Dendritic cell treated with granulocyte-macrophage colony-stimulating factor and Interleukin-4, amounts not matched to agents 40 ng/mL and 50 ng/mL, for 4 days (primary cell): Measurements from ENCODE around the gene C1S.
A peak's percentile ranks its signal among the peaks of the same experiment; 100 is the strongest.

Experiments
- H3K27ac Mint-ChIP-seq: one replicate; pipeline ENCODE4 v1.8.0; 2022; ENCODE audit warnings: mild to moderate bottlenecking, mixed read lengths
- H3K27me3 Mint-ChIP-seq: one replicate; pipeline ENCODE4 v1.8.0; 2022; ENCODE audit warnings: mild to moderate bottlenecking, mixed read lengths
- H3K36me3 Mint-ChIP-seq: one replicate; pipeline ENCODE4 v1.8.0; 2022; ENCODE audit warnings: low read depth, mixed read lengths
- H3K4me1 Mint-ChIP-seq: one replicate; pipeline ENCODE4 v1.8.0; 2022; ENCODE audit warnings: low read depth, mixed read lengths
- H3K4me3 Mint-ChIP-seq: one replicate; pipeline ENCODE4 v1.8.0; 2022; ENCODE audit warnings: mild to moderate bottlenecking, moderate library complexity, mixed read lengths
- H3K9me3 Mint-ChIP-seq: one replicate; pipeline ENCODE4 v1.8.0; 2022; ENCODE audit warnings: mixed read lengths
- intact Hi-C: fragments of 100-400 bp; cut with micrococcal nuclease; formaldehyde crosslinking; loops from one replicate; pipeline ENCODE4 v1.15.0; 2022

C1S gene

GRCh38 chr12:7073946-7074345, 13.4 kb downstream of the C1S start:
- peaks cover 7% of the 10 kb centered on the region for H3K4me1 Mint-ChIP-seq
- no peak overlapping the region for H3K27ac Mint-ChIP-seq
- intact Hi-C loops = no loop called here
- peaks cover 19% of the 10 kb centered on the region for H3K27me3 Mint-ChIP-seq
- no peaks in the 10 kb centered on the region for H3K36me3 Mint-ChIP-seq
- no peaks in the 10 kb centered on the region for H3K9me3 Mint-ChIP-seq
- H3K4me3 Mint-ChIP-seq = no peak overlapping the region

DNA sequence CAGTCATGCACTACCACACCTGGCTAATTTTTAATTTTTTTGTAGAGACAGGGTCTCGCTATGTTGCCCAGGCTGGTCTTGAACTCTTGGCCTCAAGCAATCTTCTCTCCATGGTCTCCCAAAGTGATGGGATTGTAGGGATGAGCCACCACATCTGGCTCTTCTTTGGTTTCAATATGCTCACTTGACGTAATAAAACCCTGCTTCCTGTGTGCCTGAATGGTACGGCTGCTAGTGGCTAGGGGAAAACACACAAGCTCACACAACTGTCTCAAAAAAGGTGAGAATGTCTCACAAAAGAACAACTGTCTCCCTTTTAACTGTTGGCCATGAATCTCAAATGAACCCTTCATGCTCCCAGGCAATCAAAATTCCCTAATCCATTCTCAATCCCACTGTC, 15.0 kb downstream of the C1S start:
- peaks cover 19% of the 10 kb centered on the region for H3K27me3 Mint-ChIP-seq
- H3K36me3 Mint-ChIP-seq = no peaks in the 10 kb centered on the region
- H3K4me3 Mint-ChIP-seq = no peak overlapping the region
- H3K9me3 Mint-ChIP-seq = no peaks in the 10 kb centered on the region
- H3K4me1 Mint-ChIP-seq = peaks cover 7% of the 10 kb centered on the region
- intact Hi-C loops = no loop called here
- no peak overlapping the region for H3K27ac Mint-ChIP-seq

GRCh38 chr12:7075939-7076338, 15.4 kb downstream of the C1S start:
- H3K27ac Mint-ChIP-seq = no peak overlapping the region
- no peak overlapping the region for H3K4me3 Mint-ChIP-seq
- H3K27me3 Mint-ChIP-seq = peaks cover 19% of the 10 kb centered on the region
- H3K36me3 Mint-ChIP-seq = no peaks in the 10 kb centered on the region
- H3K9me3 Mint-ChIP-seq = no peaks in the 10 kb centered on the region
- intact Hi-C loops = no loop called here
- peaks cover 7% of the 10 kb centered on the region for H3K4me1 Mint-ChIP-seq

- no peak overlapping the region for H3K27ac Mint-ChIP-seq
- H3K27me3 Mint-ChIP-seq = peaks cover 19% of the 10 kb centered on the region
- intact Hi-C loops = no loop called here
- H3K9me3 Mint-ChIP-seq = no peaks in the 10 kb centered on the region
- H3K4me3 Mint-ChIP-seq = no peak overlapping the region
- peaks cover 7% of the 10 kb centered on the region for H3K4me1 Mint-ChIP-seq
- H3K36me3 Mint-ChIP-seq = no peaks in the 10 kb centered on the region
Observed at GRCh38 chr12:7076493-7076892, 16.0 kb downstream of the C1S start.

- no peaks in the 10 kb centered on the region for H3K36me3 Mint-ChIP-seq
- no peak overlapping the region for H3K27ac Mint-ChIP-seq
- intact Hi-C loops = no loop called here
Observed at GRCh38 chr12:7078163-7078562, 17.6 kb downstream of the C1S start.

GRCh38 chr12:7079826-7080125, 19.3 kb downstream of the C1S start:
- Mint-ChIP-seq H3K27me3 (peaks cover 11% of the 10 kb centered on the region), H3K4me3 (no peak overlapping the region), H3K4me1 (peaks cover 7% of the 10 kb centered on the region), H3K9me3 (peaks cover 9% of the 10 kb centered on the region), H3K36me3 (no peaks in the 10 kb centered on the region), H3K27ac (no peak overlapping the region)
- intact Hi-C loops = no loop called here

More at GRCh38 chr12:7078163-7078562, 17.6 kb downstream of the C1S start:
- Mint-ChIP-seq H3K4me1 (peaks cover 7% of the 10 kb centered on the region), H3K4me3 (no peak overlapping the region), H3K9me3 (peaks cover 4% of the 10 kb centered on the region), H3K27me3 (peaks cover 16% of the 10 kb centered on the region)

- Mint-ChIP-seq H3K27ac (no peak overlapping the region), H3K36me3 (no peaks in the 10 kb centered on the region)
- intact Hi-C loops = no loop called here
Observed at GRCh38 chr12:7081037-7081436, 20.5 kb downstream of the C1S start.

GRCh38 chr12:7083125-7083524, 22.6 kb downstream of the C1S start:
- H3K4me1 Mint-ChIP-seq = no peaks in the 10 kb centered on the region
- peaks cover 9% of the 10 kb centered on the region for H3K9me3 Mint-ChIP-seq
- H3K27ac Mint-ChIP-seq = no peak overlapping the region
- no peaks in the 10 kb centered on the region for H3K36me3 Mint-ChIP-seq
- no peak overlapping the region for H3K4me3 Mint-ChIP-seq
- peaks cover 8% of the 10 kb centered on the region for H3K27me3 Mint-ChIP-seq
- intact Hi-C loops = no loop called here

More at GRCh38 chr12:7081037-7081436, 20.5 kb downstream of the C1S start:
- Mint-ChIP-seq H3K9me3 (peaks cover 9% of the 10 kb centered on the region), H3K4me1 (peaks cover 3% of the 10 kb centered on the region), H3K27me3 (peaks cover 3% of the 10 kb centered on the region), H3K4me3 (no peak overlapping the region)

DNA sequence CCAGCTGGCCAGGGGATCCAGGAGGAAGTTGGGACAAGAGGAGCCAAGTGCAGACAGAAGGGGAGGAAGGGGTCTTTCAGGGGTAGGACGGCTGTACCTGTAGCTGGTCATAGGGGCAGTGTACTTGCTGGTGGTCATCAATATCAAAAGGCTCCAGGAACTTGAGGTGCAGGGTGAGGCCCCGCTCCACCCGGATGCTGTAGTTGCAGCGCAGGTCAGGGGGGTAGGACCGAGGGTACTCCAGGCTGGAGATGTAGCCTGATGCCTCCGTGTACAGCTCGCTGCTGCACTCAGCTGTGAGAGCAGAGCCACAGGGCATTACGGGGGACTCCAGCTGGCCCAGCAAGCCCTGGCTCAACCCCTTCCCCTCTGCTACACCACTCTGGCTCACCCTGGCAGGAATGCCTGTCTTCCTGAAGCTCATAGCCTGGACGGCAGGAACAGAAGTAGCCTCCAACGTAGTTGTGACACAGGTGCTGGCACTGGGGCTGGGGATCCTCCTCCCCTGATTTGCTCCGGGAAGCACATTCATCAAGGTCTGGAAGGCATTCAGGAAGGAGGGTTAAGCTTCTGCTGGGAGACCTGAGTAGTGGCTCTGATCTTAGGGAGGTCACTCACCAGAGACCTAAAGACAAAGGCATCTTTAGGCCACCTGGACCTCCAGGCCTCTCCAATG, 28.8 kb downstream of the C1S start:
- H3K36me3 Mint-ChIP-seq = no peaks in the 10 kb centered on the region
- no peak overlapping the region for H3K4me3 Mint-ChIP-seq
- no peak overlapping the region for H3K27ac Mint-ChIP-seq
- peaks cover 12% of the 10 kb centered on the region for H3K4me1 Mint-ChIP-seq
- intact Hi-C loops = no loop called here
- peaks cover 29% of the 10 kb centered on the region for H3K27me3 Mint-ChIP-seq
- H3K9me3 Mint-ChIP-seq = no peaks in the 10 kb centered on the region

DNA sequence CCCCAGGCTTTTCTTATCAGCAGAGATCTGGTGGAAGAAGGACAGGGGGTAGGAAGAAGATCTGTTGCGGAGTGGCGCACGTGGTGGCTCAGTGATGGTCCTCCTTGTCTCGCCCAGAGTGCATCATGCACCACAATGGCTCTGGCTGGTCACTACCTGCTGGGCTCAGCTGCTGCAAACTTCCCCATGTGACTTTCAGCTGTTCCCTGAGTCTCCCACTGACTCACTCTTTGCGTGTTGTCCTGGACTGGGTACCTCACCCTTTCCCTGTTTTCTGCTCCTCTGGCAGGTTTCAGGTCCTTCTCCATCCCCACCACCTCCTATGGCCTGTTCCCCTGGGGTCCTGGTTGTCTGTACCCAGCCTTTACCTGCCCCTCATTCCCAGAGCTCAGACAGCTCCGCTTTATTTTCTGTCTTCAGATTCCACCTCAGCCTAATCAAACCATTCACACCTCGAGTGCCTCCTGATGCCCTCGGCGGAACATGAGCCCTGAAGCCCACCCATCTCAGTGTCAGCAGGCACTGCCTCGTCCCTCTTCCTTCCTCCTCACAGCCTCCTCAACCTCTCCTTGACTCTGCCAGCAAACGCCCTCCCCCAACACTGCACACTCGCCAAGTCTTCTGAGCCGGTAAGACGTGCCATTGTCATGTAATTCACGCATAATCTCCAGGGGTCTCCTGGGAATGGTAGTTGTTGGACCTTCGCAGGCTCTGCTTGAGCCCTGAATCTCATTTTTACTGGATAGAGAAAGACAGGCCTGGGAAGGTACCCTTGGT, 29.9 kb downstream of the C1S start:
- intact Hi-C loops = loop anchor here (5.0 kb wide), 1 partner anchor 33 kb away; no protein-coding TSS in a partner anchor
- Mint-ChIP-seq H3K9me3 (no peaks in the 10 kb centered on the region), H3K27ac (no peak overlapping the region), H3K36me3 (no peaks in the 10 kb centered on the region), H3K27me3 (peaks cover 35% of the 10 kb centered on the region), H3K4me1 (peaks cover 19% of the 10 kb centered on the region), H3K4me3 (no peak overlapping the region)

GRCh38 chr12:7091171-7091570, 30.7 kb downstream of the C1S start:
- H3K4me3 Mint-ChIP-seq = no peak overlapping the region
- H3K9me3 Mint-ChIP-seq = no peaks in the 10 kb centered on the region
- intact Hi-C loops = loop anchor here (5.0 kb wide), 1 partner anchor 34 kb away; no protein-coding TSS in a partner anchor
- peaks cover 37% of the 10 kb centered on the region for H3K27me3 Mint-ChIP-seq
- H3K4me1 Mint-ChIP-seq = peaks cover 24% of the 10 kb centered on the region
- no peak overlapping the region for H3K27ac Mint-ChIP-seq
- no peaks in the 10 kb centered on the region for H3K36me3 Mint-ChIP-seq

- no peaks in the 10 kb centered on the region for H3K9me3 Mint-ChIP-seq
- H3K4me1 Mint-ChIP-seq = peaks cover 24% of the 10 kb centered on the region
- peaks cover 1% of the 10 kb centered on the region for H3K36me3 Mint-ChIP-seq
- H3K4me3 Mint-ChIP-seq = peak overlapping the region; percentile 81
- intact Hi-C loops = loop anchor here (5.0 kb wide), 1 partner anchor 34 kb away; no protein-coding TSS in a partner anchor
- H3K27ac Mint-ChIP-seq = peak overlapping the region; percentile 58
- peaks cover 37% of the 10 kb centered on the region for H3K27me3 Mint-ChIP-seq
Observed at GRCh38 chr12:7091660-7092228, 31.2 kb downstream of the C1S start.

DNA sequence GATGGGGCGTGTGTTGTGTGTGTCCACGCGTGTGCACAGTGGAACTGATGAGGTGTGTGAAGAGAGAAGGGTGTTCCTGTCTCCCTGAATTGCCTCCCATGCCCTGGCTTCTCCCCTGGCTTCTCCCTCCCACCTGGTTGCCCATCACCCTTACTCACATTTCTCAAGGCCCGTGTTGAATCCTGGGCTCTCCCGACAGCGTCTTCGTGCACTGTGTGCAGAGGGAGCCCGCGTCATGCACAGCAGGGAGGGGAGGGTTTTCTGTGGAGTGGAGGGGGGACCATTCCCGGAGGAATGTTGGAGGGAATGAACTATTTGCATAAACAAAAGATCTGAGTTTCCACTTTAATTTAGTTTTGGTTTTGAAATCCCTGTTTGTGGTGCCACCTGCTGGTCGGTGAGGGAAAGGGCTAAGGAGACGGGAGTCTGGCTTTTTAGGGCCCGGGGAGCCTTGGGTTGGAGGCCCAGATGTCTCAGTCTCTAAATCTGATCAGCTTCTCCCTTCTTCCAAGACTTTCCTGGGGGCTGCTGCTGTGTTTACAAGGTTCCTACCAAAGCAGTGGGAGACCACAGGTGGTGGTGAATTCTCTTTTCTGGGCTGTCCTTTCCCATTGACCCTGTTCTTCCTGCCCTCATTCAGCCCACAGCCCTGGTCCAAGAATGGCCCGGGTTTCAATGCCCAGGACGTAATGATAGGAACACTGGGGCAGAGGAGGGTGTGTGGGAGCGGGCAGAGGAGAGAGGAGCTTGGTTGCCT, 31.9 kb downstream of the C1S start, which contains the start of gene C1R:
Gene C1R, minus strand, starts transcription at position 217 of the 757 bp plus-strand sequence. Its CDS starts 57 bp downstream, at position 160.
- H3K9me3 Mint-ChIP-seq = no peaks in the 10 kb centered on the region
- H3K27ac Mint-ChIP-seq = peak within 1 kb of the TSS; percentile 58
- peaks cover 7% of the 10 kb centered on the region for H3K36me3 Mint-ChIP-seq
- H3K4me3 Mint-ChIP-seq = peak within 1 kb of the TSS; percentile 81
- H3K27me3 Mint-ChIP-seq = peaks cover 34% of the 10 kb centered on the region
- intact Hi-C loops = loop anchor here (5.0 kb wide), 1 partner anchor 35 kb away; no protein-coding TSS in a partner anchor
- H3K4me1 Mint-ChIP-seq = peaks cover 24% of the 10 kb centered on the region
